GM18511 (cell line): ENCODE measurements around the gene MALRD1.

Source experiments
- ATAC-seq: cut with Tn5 transposase; IDR thresholded peaks from one replicate; pipeline ENCODE4 v1.9.1; 2021; ENCODE audit warnings: mild to moderate bottlenecking, moderate library complexity; ENCODE audit not compliant: unreplicated experiment

MALRD1 gene

GRCh38 chr10:19347621-19348020 is 299.0 kb downstream of the MALRD1 start:
- ATAC-seq = no peak

- ATAC-seq = no peak
Observed at GRCh38 chr10:19367176-19367575, 318.6 kb downstream of the MALRD1 start.

DNA sequence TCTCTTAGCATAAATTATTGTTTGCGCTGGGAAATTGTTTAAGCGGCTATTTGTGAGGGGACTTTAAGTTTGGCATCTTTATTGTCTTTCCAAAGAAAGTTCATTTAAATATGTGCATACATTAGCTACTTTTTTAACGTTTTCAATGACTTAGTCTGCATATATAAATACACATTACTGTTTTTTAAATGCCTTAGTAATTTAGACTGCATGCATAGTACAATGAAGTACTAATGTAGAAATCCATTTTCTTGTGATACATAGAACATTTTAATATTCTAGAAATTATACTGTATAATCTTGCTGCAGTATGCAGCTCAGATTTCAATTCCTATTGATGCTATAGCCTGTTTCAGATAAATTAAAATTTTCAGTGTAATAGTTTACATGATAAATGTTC is 325.4 kb downstream of the MALRD1 start:
- ATAC-seq = no peak

GRCh38 chr10:19385846-19386450 is 337.3 kb downstream of the MALRD1 start:
- no peak for ATAC-seq

GRCh38 chr10:19408924-19409323 is 360.3 kb downstream of the MALRD1 start:
- no peak for ATAC-seq

- ATAC-seq = no peak
Observed at GRCh38 chr10:19411119-19411518, 362.5 kb downstream of the MALRD1 start.

GRCh38 chr10:19412531-19412930 is 363.9 kb downstream of the MALRD1 start:
- ATAC-seq = no peak

- no peak for ATAC-seq
Observed at GRCh38 chr10:19416164-19416563, 367.6 kb downstream of the MALRD1 start.

- no peak for ATAC-seq
Observed at GRCh38 chr10:19417740-19418139, 369.1 kb downstream of the MALRD1 start.

- no peak for ATAC-seq
Observed at GRCh38 chr10:19421674-19422073, 373.1 kb downstream of the MALRD1 start.

- no peak for ATAC-seq
Observed at GRCh38 chr10:19426034-19426433, 377.4 kb downstream of the MALRD1 start.

GRCh38 chr10:19431622-19432351 is 383.2 kb downstream of the MALRD1 start:
- no peak for ATAC-seq

GRCh38 chr10:19449860-19450259 is 401.3 kb downstream of the MALRD1 start:
- ATAC-seq = no peak

- ATAC-seq = no peak
Observed at GRCh38 chr10:19451356-19451755, 402.8 kb downstream of the MALRD1 start.

GRCh38 chr10:19451937-19452336 is 403.3 kb downstream of the MALRD1 start:
- ATAC-seq = no peak

- ATAC-seq = no peak
Observed at GRCh38 chr10:19453967-19454366, 405.4 kb downstream of the MALRD1 start.

GRCh38 chr10:19461588-19461987 is 413.0 kb downstream of the MALRD1 start:
- ATAC-seq = no peak

GRCh38 chr10:19466709-19467108 is 418.1 kb downstream of the MALRD1 start:
- ATAC-seq = no peak

- no peak for ATAC-seq
Observed at GRCh38 chr10:19468413-19468812, 419.8 kb downstream of the MALRD1 start.

DNA sequence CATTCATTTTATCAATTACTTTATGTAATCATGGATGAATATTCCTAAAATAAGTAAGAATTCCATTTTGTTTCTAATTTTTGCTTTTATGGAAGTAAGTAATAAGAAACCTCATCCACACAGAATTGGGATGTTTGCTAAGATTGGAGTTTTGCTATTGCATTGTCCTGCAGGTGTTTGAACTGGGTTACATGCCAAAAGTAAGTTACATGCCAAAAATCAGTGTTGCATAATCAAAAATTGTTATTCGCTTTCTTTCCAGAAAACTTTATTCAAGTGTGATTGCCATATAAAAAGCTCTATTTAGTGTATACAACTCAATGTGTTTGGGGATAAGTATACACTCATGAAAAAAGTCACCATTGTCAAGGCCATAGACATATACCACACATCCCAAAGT is 420.9 kb downstream of the MALRD1 start:
- ATAC-seq = no peak

- no peak for ATAC-seq
Observed at GRCh38 chr10:19479854-19480253, 431.3 kb downstream of the MALRD1 start.

GRCh38 chr10:19480353-19480752 is 431.8 kb downstream of the MALRD1 start:
- no peak for ATAC-seq

DNA sequence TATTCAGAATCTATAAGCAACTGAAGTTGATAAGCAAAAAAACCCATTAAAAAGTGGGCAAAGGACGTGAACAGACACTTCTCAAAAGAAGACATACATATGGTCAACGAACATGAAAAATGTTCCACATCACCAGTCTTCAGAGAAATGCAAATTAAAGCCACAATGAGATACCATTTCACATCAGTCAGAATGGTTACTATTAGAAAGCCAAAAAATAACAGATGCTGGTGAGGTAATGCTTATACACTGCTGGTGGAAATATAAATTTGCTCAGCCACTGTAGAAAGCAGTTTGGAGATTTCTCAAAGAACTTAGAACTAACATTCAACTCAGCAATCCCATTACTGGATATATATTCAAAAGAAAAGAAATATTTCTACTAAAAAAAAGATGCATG is 434.8 kb downstream of the MALRD1 start:
- ATAC-seq = no peak
